Nephron (organoid): Measurements from ENCODE around the gene SPO11.

Experiments
- H3K27ac Mint-ChIP-seq, 3 experiments: 2 replicates each; pipeline ENCODE4 v1.8.0; 2020; ENCODE audit warnings: mixed read lengths in 3 of 3, mild to moderate bottlenecking in 2 of 3, moderate library complexity in 1 of 3
- H3K27me3 Mint-ChIP-seq: 2 replicates; pipeline ENCODE4 v1.8.0; 2021; ENCODE audit warnings: low read depth, mild to moderate bottlenecking, moderate library complexity, mixed read lengths
- H3K36me3 Mint-ChIP-seq: 2 replicates; pipeline ENCODE4 v1.8.0; 2020; ENCODE audit warnings: low read depth, mixed read lengths
- H3K4me1 Mint-ChIP-seq: 2 replicates; pipeline ENCODE4 v1.8.0; 2020; ENCODE audit warnings: mixed read lengths
- H3K4me3 Mint-ChIP-seq, 3 experiments: 2 replicates each; pipeline ENCODE4 v1.8.0; 2020; ENCODE audit warnings: mild to moderate bottlenecking in 3 of 3, mixed read lengths in 3 of 3, moderate library complexity in 2 of 3
- H3K9me3 Mint-ChIP-seq: 2 replicates; pipeline ENCODE4 v1.8.0; 2020; ENCODE audit warnings: mixed read lengths
- CTCF ChIP-seq, 3 experiments: fragments of 200-600 bp; sonication (generic); IDR thresholded peaks; one replicate each; pipeline ENCODE4 v1.5.0; 2021; ENCODE audit warnings: antibody characterized with exemption in 3 of 3; ENCODE audit not compliant: unreplicated experiment in 3 of 3

Gene SPO11

DNA sequence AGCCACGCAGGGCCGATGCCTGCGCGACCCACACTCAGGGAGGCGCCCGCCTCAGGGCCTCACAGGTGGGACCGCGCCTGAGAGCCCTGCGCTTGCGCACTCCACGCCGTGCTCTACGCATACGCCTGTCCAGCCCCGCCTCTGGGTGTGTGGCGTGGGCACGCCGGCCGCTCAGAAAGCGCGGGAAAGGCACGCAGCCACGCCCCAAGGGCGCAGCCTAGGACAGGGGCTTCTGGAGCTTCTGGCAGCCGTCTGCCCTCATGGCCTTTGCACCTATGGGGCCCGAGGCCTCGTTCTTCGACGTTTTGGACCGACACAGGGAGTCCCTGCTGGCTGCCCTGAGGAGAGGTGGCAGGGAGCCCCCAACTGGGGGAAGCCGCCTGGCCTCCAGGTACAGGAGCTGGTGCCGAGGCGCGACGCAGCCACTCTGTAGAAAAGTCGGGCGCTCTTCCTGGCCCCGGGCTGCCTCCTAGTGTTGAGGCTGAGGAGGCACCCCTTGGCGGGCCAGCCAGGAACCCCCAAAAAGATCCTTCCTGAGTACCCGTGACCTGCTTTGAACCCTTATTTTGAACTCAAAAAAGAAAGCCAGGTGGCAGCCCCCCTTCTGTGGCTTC is at the start of gene SPO11:
Gene SPO11 (plus strand): TSS at position 196 of the 614 bp plus-strand sequence. CDS start 65 bp downstream, at position 261.
- no peaks in the 10 kb centered on the region for H3K36me3 Mint-ChIP-seq
- no peaks in the 10 kb centered on the region for H3K4me1 Mint-ChIP-seq
- peaks cover 36% of the 10 kb centered on the region for H3K27me3 Mint-ChIP-seq
- TF ChIP-seq CTCF (IDR thresholded peaks at IDR 0.05; ENCODE audit: unreplicated experiment in 3 of 3): peak in 1 of 3 experiments; percentile 49
- no peaks in the 10 kb centered on the region for H3K9me3 Mint-ChIP-seq
- H3K4me3 Mint-ChIP-seq: no peak within 1 kb of the TSS
- no peak within 1 kb of the TSS for H3K27ac Mint-ChIP-seq

DNA sequence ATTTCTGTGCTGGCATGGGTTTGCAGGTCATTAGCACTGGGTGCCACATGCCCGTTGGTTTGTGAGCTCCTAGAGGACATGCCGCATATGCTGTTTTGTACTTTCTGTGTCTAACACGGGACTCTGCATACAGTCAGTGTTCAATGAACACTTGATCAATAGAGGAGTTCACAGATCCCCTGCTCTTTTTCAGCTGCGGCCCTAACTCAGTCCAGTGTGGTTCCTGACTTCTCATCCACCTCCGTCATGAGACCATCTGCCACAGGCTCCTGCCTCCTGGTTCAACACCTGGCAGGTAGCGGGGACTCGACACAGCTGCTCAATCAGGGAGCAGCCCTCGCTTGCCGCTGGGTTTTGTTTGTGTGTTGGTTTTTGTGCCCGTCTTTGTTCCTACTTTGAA is 49.4 kb upstream of the SPO11 start:
- Mint-ChIP-seq H3K9me3 (no peaks in the 10 kb centered on the region), H3K4me1 (peaks cover 27% of the 10 kb centered on the region)

DNA sequence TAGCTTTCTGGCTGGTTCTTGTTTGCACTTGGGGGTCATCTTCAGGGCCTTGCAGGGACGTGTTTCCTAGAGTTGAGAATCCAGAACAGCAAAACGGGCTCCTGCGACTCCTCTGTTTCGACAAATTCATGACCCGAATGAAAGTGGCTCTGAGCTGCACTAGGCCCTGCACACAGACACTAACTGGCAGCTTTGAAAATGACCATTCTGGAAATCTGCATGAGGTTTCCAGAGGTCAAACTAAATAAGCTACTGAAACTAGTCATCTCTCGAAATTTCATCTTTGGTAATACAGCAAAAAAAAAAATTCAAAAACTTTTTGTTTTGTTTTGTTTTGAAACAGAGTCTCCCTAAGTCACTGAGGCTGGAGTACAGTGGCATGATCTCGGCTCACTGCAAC is 47.7 kb upstream of the SPO11 start:
- H3K9me3 Mint-ChIP-seq: no peaks in the 10 kb centered on the region
- peak overlapping the region in 2 of 3 experiments; percentile 39 to 53 for H3K27ac Mint-ChIP-seq
- peaks cover 67% of the 10 kb centered on the region for H3K27me3 Mint-ChIP-seq
- no peak for TF ChIP-seq CTCF (IDR thresholded peaks at IDR 0.05; ENCODE audit: unreplicated experiment in 3 of 3)
- H3K4me1 Mint-ChIP-seq: peaks cover 33% of the 10 kb centered on the region
- no peaks in the 10 kb centered on the region for H3K36me3 Mint-ChIP-seq
- no peak overlapping the region for H3K4me3 Mint-ChIP-seq

More for the DNA sequence above, 49.4 kb upstream of the SPO11 start:
- Mint-ChIP-seq H3K27ac (peak overlapping the region in 1 of 3 experiments; percentile 63), H3K4me3 (no peak overlapping the region), H3K36me3 (no peaks in the 10 kb centered on the region), H3K27me3 (peaks cover 64% of the 10 kb centered on the region)
- TF ChIP-seq CTCF (IDR thresholded peaks at IDR 0.05; ENCODE audit: unreplicated experiment in 3 of 3): no peak

DNA sequence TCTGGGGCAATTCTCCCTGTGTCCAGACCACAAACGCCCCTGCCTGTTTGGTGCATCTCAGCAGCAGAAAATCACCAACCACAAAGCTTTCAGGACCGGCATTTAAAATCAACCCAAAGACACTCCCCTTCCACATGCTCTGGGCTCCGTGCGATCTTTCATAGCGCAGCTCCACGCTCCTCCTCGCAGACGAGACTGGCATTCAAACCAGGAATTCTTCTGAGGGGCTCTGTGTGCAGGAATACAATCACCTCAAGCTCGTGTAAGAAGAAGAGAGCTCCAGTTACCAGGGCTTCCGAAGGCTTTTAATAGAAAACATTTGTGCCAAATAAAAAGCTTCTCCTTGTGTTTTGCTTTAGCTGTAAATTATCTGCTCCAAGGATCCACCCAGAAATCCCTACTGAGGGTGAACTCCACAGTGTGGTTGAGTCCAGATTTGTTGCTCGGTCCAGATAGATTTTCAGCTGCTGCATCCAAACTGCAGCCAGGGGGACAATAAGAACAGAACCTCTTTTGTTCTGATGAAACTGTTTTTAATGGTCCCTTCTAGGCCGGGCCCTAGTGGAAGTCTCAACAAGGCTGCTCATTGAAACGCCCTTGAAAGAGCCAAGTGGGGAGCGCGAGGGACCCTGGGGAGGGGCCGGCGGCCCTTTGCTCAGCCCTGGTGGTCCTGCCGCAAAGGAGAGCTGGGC is 46.8 kb upstream of the SPO11 start:
- no peaks in the 10 kb centered on the region for H3K36me3 Mint-ChIP-seq

GRCh38 chr20:57283860-57284259 is 45.7 kb upstream of the SPO11 start:
- Mint-ChIP-seq H3K4me1 (peaks cover 53% of the 10 kb centered on the region), H3K27me3 (peaks cover 72% of the 10 kb centered on the region), H3K4me3 (no peak overlapping the region), H3K36me3 (no peaks in the 10 kb centered on the region), H3K27ac (peak overlapping the region; percentile 71 to 94 (median 89)), H3K9me3 (no peaks in the 10 kb centered on the region)
- no peak for TF ChIP-seq CTCF (IDR thresholded peaks at IDR 0.05; ENCODE audit: unreplicated experiment in 3 of 3)

More for the DNA sequence above, 46.8 kb upstream of the SPO11 start:
- H3K27ac Mint-ChIP-seq: peak overlapping the region; percentile 71 to 94 (median 89)
- peaks cover 67% of the 10 kb centered on the region for H3K27me3 Mint-ChIP-seq
- peaks cover 43% of the 10 kb centered on the region for H3K4me1 Mint-ChIP-seq
- H3K9me3 Mint-ChIP-seq: no peaks in the 10 kb centered on the region
- peak overlapping the region; percentile 7 to 47 (median 21) for H3K4me3 Mint-ChIP-seq
- TF ChIP-seq CTCF (IDR thresholded peaks at IDR 0.05; ENCODE audit: unreplicated experiment in 3 of 3): no peak
